GM19395 (cell line): ENCODE data around the gene SLC35G2.
"Not testable (repeated sequence)": the region's sequence is repeated elsewhere in the genome, so short reads cannot be mapped to it uniquely, and the experiment has no call there.

Experiments used
- ATAC-seq: cut with Tn5 transposase; IDR thresholded peaks from one replicate; pipeline ENCODE4 v1.9.1; 2021; ENCODE audit warnings: mild to moderate bottlenecking, moderate library complexity; ENCODE audit not compliant: unreplicated experiment

The SLC35G2 gene

DNA sequence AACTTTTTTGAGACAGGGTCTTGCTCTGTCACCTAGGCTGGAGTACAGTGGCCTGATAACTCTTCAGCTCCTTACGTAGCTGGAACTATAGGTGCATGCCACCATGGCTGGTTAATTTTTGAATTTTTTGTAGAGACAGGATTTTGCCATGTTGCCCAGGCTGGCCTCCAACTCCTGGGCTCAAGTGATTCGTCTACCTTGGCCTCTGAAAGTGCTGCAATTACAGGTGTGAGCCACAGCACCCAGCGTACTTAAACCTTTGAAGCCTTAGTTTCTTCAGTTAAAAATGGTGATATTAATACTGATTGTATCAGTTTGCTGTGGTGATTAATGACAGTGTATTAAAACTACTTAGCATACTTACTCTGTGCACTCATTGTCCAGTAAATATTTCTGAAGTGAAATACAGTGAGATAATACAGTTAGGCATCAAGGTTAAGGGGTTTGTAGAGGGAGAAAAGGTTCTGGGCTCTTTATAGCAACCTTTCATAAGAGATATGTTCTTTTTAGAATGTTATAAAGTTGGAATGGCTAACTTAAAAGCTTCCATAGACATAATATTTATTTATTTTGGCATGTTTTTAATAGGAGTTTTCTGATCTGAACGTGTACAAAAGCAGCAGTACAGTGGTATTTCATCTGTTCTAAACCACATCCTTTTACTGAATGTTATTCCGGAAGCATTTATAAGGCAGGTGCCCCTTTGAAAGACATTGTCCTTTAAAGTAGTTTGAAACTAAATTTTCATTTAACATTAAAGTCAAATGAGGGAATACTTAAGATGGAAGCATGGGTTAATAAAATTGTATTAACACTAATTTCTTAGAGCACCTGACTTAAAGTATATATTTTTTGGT is 66.7 kb downstream of the SLC35G2 start:
- ATAC-seq = peak; percentile 72

DNA sequence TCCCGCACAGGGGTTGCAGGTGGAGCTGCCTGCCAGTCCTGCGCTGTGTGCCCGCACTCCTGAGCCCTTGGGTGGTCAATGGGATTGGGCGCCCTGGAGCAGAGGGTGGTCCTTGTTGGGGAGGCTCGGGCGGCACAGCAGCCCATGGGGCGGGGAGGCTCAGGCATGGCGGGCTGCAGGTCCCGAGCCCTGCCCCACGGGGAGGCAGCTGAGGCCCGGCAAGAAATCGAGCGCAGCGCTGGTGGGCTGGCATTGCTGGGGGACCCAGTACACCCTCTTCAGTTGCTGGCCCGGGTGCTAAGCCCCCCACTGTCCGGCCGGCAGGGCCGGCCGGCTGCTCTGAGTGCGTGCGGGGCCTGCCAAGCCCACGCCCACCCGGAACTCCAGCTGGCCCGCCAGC is 71.0 kb downstream of the SLC35G2 start:
- no peak for ATAC-seq

DNA sequence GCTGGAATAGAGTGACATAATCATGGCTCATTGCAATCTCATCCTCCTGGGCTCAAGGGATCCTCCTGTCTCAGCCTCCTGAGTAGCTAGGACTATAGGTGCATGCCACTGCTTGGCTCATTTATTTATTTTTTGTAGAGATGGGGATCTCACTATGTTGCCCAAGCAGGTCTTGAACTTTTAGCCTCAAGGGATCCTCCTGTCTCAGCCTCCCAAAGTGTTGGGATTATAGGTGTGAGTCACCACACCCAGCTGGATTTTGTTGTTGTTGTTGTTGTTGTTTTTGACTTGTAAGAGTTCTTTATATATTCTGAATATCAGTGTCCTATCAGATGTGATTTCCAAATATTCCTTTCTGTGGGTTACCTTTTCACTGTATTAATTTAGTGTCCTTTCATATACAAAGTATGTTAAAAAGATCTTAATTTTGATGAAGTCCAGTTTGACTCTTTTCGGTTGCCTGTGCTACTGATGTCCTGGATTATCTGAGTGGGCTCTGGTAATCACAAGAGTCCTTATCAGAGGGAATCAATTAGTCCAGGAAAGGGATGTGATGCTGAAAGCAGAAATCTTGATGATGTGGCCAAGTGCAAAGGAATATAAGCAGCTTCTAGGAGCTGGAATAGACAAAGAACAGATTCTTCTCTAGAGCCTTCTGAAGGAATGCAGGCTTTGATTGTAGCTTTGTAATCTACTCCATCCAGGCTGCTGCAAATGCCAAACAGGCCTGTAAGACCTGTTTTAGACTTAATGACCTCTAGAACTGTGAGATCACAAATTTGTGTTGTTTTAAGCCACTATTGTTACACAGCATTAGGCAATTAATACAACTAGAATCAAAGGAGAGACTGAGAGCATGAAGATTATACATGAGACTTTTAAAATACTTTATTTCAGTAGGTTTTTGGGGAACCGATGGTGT is 73.3 kb downstream of the SLC35G2 start:
- no peak for ATAC-seq

DNA sequence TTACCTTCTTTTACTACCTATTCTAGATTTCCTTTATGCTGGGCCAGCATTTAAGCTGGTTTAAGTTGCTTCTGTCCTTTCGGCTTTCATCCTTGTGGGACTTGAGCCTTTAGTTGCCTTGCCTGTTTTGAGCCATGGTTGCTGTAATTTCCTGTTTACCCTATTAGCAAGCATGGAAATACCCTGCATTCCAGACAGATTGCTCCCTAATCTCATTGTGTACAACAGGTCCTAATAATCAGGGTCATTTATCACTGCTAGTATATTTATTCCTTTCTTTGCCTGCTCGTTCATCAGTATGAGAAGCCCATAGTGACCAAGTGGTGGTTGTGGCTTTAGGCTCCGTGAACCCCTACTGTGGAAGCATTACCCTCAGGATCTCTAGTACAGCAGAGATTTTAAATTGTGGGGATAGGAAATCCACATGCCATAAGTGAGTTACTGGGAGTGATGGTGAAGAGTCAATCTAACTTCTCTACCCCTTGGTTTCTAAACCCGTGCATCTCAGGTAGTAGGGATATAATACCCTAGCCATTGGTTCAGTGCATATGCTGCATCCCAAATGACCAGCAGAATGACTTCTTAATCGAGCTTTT is 75.0 kb downstream of the SLC35G2 start:
- no peak for ATAC-seq

DNA sequence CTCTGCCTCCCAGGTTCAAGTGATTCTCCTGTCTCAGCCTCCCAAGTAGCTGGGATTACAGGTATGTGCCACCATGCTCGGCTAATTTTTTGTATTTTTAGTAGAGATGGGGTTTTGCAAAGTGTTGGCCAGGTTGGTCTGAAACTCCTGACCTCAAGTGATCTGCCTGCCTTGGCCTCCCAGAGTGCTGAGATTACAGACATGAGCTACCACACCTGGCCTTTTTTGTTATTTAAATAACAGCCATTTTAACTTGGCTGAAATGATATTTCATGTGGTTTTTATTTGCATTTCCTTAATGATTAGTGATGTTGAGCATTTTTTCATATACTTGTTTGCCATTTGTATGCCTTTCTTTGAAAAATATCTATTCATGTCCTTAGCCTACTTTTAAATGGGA is 78.2 kb downstream of the SLC35G2 start:
- peak; percentile 46 for ATAC-seq

DNA sequence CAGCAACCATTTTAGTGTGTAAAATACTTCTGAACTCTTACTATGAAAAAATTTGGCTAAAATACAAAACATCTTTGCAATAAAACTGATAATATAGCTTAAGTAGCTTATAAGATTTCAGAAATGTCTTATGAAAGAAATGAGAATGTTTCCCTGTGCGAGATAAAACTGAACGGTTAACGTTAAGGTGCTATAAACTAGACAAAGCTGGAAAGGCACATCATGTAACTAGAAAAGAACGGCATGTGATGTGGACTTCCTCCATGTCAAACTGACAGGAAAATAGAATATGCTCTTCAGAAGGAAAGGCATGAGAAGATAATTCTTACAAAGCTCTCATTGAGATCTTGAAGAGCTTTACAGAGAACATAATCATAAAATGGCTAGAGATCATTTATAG is 79.6 kb downstream of the SLC35G2 start:
- no peak for ATAC-seq

DNA sequence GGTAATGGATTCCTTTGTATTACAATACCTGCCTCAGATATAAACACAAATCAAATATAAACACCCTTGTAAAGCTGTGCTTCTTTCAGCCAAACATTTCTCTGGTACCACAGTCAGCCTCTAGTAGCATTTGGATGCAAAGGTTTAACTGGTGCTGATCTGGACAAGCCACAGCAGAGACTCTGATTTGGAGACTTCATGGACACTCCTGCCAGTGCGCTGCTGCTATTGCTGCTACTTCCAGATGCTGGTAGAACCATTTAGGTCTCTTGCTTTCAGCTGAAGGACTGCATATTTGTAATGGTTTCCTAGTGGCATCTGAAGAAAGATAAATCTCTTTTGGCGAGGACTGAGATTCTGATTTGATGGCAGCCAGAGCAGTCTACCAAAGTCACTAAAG is 80.0 kb downstream of the SLC35G2 start:
- no peak for ATAC-seq

DNA sequence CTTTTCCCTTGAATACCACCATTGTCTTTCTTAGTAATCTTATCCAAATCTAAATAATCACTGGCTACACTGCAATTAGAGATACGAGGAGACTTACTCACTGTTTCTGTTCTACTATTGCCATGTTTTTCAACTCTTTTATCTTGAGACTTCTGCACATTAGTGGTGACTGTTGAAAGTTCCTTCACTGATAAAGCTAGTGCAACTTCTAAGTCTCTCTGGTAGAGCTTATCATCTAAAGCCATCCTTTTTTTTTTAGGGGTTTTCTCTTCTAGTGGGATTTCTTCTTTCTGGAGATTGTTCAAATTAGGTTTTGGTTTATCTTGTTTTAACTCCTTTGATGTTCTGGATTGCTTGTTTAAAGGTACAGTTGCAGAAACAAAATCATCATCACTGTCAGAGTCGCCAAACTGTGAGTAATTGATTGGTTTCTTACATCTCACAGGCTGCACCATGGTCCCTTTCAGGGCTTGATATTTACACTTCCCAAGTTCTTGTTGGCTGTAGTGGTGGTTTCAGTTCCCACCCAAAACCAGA is 80.8 kb downstream of the SLC35G2 start:
- ATAC-seq = no peak

DNA sequence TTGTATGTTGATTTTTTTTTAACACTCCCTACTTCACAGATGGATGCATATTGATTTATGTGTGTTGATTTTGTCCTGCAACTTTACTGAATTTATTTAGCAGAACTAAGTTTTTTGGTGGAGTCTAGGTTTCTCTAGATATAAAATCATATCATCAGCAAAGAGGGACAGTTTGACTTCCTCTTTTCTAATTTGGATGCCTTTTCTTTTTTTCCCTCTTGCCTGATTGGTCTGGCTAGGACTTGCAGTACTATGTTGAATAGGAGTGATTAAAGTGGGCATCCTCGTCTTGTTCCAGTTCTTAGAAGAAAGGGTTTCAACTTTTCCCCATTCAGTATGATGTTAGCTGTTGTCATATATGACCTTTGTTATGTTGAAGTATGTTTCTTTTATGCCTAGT is 81.8 kb downstream of the SLC35G2 start:
- ATAC-seq = not testable (repeated sequence)

DNA sequence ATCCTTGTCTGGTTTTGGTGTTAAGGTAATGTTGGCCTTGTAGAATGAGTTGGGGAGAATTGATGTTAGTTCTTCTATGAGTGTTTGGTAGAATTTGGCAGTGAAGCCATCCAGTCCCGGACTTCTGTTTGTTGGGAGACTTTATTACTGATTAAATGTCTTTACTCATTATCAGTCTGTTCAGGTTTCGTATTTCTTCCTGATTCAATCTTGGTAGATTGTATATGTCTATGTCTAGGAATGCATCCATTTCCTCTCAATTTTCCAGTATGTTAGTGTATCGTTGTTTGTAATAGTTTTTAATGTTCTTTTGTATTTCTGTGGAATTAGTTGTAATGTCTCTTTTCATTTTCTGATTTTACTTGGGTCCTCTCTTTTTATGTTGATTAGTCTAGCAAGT is 82.5 kb downstream of the SLC35G2 start:
- ATAC-seq = no peak

DNA sequence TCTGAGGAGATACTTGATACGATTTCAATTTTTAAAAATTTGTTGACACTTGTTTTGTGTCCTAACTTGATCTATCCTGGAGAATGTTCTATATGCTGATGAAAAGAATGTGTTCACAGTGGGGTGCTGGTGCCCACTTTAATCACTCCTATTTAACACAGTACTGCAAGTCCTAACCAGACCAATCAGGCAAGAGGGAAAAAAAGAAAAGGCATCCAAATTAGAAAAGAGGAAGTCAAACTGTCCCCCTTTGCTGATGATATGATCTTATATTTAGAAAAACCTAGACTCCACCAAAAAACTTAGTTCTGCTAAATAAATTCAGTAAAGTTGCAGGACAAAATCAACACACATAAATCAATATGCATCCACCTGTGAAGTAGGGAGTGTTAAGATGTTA is 83.6 kb downstream of the SLC35G2 start:
- ATAC-seq = not testable (repeated sequence)

DNA sequence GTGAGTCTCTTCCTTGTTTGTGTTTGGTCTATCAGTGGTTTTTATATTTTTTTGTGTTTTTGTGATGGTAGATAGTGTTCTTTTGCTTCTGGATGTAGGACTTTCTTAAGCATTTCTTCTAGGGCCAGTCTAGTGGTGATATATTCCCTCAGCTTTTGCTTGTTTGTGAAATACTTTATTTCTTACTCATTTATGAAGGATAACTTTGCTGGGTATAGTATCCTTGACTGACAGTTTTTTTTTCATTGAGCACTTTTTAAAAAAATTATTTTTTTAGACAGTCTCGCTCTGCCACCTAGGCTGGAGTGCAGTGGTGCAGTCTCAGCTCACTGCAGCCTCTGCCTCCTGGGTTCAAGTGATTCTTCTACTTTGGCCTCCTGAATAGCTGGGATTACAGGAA is 85.0 kb downstream of the SLC35G2 start:
- no peak for ATAC-seq

DNA sequence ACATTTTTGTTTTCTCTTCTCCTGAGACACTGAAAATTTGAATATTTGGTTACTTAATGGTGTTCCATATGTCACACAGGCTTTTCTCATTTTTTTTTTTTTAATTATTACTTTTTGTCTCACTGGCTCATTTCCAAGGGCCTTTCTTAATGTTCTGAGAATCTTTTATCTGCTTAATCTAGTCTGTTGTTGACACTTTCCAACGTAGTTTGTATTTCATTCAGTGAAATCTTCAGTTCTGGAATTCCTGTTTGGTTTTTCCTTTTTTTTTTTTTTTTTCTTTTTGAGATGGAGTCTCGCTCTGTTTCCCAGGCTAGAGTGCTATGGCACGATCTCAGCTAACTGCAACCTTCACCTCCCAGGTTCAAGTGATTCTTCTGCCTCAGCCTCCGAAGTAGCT is 85.8 kb downstream of the SLC35G2 start:
- ATAC-seq = no peak
